ENCODE results near the gene FZR1. TPM values are rescaled to one million over a fixed set of nuclear protein-coding genes. Genes with fewer than 3 reads are reported as not detected.

The FZR1 gene
- total and polyA plus RNA-seq, 2 of the 8 experiments (the other 6 are each of a cell fraction or from before 2014, with no cell fraction given) = 21.6 to 35.5 TPM

DNA sequence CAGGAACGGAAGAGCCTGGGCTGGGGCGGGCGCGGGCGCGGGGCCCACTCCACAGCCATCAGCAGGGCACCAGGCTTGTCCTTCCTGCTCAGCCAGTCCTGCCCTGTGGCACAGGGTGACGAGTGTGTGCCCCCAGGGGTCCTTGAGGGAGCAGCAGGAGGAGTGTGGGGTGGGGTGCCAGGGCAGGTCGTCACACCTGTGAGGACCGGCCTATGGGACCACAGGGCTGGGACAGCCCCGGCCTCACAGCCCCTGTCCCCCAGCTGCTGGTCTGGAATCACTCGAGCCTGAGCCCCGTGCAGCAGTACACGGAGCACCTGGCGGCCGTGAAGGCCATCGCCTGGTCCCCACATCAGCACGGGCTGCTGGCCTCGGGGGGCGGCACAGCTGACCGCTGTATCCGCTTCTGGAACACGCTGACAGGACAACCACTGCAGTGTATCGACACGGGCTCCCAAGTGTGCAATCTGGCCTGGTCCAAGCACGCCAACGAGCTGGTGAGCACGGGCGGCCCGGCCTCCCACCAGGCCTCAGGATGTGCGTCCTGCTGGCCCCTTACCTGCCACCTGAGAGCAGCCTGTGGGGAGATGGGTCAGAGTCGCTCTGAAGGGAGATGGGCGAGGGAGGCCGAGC is 26.2 kb downstream of the FZR1 start:
- no peak overlapping the region for H2AK5ac ChIP-seq (ENCODE audit: low read depth, low read length)
- H3K4ac ChIP-seq (replicated peaks; ENCODE audit: insufficient read length, low read depth, low read length) = no peak overlapping the region
- no peak overlapping the region for H2BK120ac ChIP-seq (replicated peaks; ENCODE audit: low read depth, low read length)
- H2BK12ac ChIP-seq (ENCODE audit: low read depth, low read length) = no peak overlapping the region
- no peaks in the 10 kb centered on the region for H3K79me1 ChIP-seq (ENCODE audit: low read depth, low read length)
- no peak overlapping the region for H2AFZ ChIP-seq (ENCODE audit: low read length)
- H3K18ac ChIP-seq (ENCODE audit: extremely low read depth, low read length) = no peak overlapping the region
- H4K91ac ChIP-seq (replicated peaks; ENCODE audit: insufficient read length, low read length) = no peak overlapping the region
- H3K9ac ChIP-seq (replicated peaks in 1 of 4; ENCODE audit: extremely low read depth in 1 of 4, low read depth in 3 of 4, low read length in 3 of 4) = no peak overlapping the region
- H3K56ac ChIP-seq (replicated peaks; ENCODE audit: insufficient read length, low read depth, low read length) = no peak overlapping the region
- H2BK15ac ChIP-seq (ENCODE audit: low read length) = no peak overlapping the region
- H3K4me2 ChIP-seq (ENCODE audit: insufficient read depth in 1 of 2, low read depth in 2 of 2, low read length in 2 of 2) = no peak overlapping the region
- no peak overlapping the region for H3K27ac ChIP-seq (ENCODE audit: low read depth, low read length)
- H3K23ac ChIP-seq (ENCODE audit: insufficient read length) = no peak overlapping the region
- FAIRE-seq = no peak
- H2BK20ac ChIP-seq (ENCODE audit: low read length) = no peak overlapping the region
- peaks cover 1 to 9% of the 10 kb centered on the region in 2 experiments for H4K20me1 ChIP-seq (replicated peaks in 1 of 2; ENCODE audit: control insufficient read depth in 1 of 2, insufficient read depth in 2 of 2, low read length in 2 of 2)
- no peak overlapping the region for H2BK5ac ChIP-seq (ENCODE audit: low read depth, low read length)
- no peaks in the 10 kb centered on the region for H3K79me2 ChIP-seq (ENCODE audit: control insufficient read depth in 1 of 2, insufficient read depth in 2 of 2, low read length in 2 of 2)
- H3K23me2 ChIP-seq (ENCODE audit: low read depth, low read length) = peaks cover 9% of the 10 kb centered on the region; the same call in 1 of the 2 replicates
- H4K8ac ChIP-seq (ENCODE audit: extremely low read depth, insufficient read depth, low read length) = no peak overlapping the region; the same call in 1 of the 2 replicates
- DNase-seq (ENCODE audit: low read depth in 1 of 2, low spot score in 2 of 2) = no peak
- peaks cover 7 to 40% (median 26%) of the 10 kb centered on the region in 4 experiments; a peak in 7 of 8 replicates for H3K36me3 ChIP-seq (ENCODE audit: control insufficient read depth in 2 of 4, insufficient read depth in 4 of 4, low read length in 3 of 4)
- H3K14ac ChIP-seq (ENCODE audit: insufficient read length) = no peak overlapping the region
- no peaks in the 10 kb centered on the region for H3K9me3 ChIP-seq (ENCODE audit: insufficient read depth in 2 of 2, low read depth in 1 of 2, low read length in 1 of 2)
- POLR2A ChIA-PET (ENCODE audit: partially characterized antibody) = interaction anchor here (0.6 to 2.1 kb wide), 11 partner anchors 10 to 45 kb away, joined by 3 to 7 read pairs (median 3); partner anchors contain the start of gene MFSD12
- WGBS, 2 experiments (ENCODE audit: extremely low coverage in 1 of 2, insufficient coverage in 1 of 2, insufficient read length in 1 of 2, insufficient replicate concordance in 2 of 2, low coverage in 1 of 2, low lambda C conversion rate in 2 of 2, missing lambda C conversion rate in 1 of 2) = 95% methylated on average over 29 of the region's 33 CpGs; no CpG with 5 or more reads in 1 of the 2 experiments
- CTCF ChIA-PET (ENCODE audit: partially characterized antibody) = interaction anchor here (0.6 to 6.9 kb wide), 5 partner anchors 12 to 45 kb away, joined by 3 to 54 read pairs (median 4); partner anchors contain the start of gene MFSD12
- H3K4me3 ChIP-seq (ENCODE audit: extremely low read depth in 1 of 4, insufficient read depth in 2 of 4, low read depth in 3 of 4, low read length in 4 of 4) = no peak overlapping the region
- H3K27me3 ChIP-seq (replicated peaks in 1 of 4; ENCODE audit: control insufficient read depth in 3 of 4, extremely low read depth in 1 of 4, insufficient read depth in 3 of 4, low read length in 3 of 4) = no peaks in the 10 kb centered on the region
- no peaks in the 10 kb centered on the region; a peak in 1 of 7 replicates for H3K4me1 ChIP-seq (replicated peaks in 1 of 4; ENCODE audit: control insufficient read depth in 3 of 4, insufficient read depth in 4 of 4, low read length in 3 of 4)
- no peak overlapping the region for H4K5ac ChIP-seq (ENCODE audit: insufficient read length, low read depth, low read length)
- no peak for TF ChIP-seq TEAD4 (IDR thresholded peaks at IDR 0.05; ENCODE audit: low read depth, low read length)
